Lower leg skin (tissue), 3 donors: ENCODE measurements around the gene ATP4B.

ENCODE experiments used
- CTCF ChIP-seq, 3 donors: fragments of 450-650 bp; IDR thresholded peaks; one replicate each; pipeline ENCODE4 v1.5.1; 2016; ENCODE audit warnings: antibody characterized with exemption in 3 of 3, mild to moderate bottlenecking in 3 of 3, moderate library complexity in 2 of 3
- POLR2A ChIP-seq, 2 donors: fragments of 450-650 bp; IDR thresholded peaks; one replicate each; pipeline ENCODE4 v1.6.1; 2016 to 2017; ENCODE audit warnings: antibody characterized with exemption in 2 of 2, mild to moderate bottlenecking in 1 of 2, moderate library complexity in 1 of 2

GRCh38 chr13:113603116-113603710 is 54.8 kb downstream of the ATP4B start:
- no peak for TF ChIP-seq CTCF (IDR thresholded peaks at IDR 0.05)
- TF ChIP-seq POLR2A (IDR thresholded peaks at IDR 0.05) = no peak
